ENCODE measurements around the gene RAPGEFL1.

RAPGEFL1 gene

GRCh38 chr17:40175928-40176753, 1.1 kb upstream of the RAPGEFL1 start:
- H3K18ac ChIP-seq (ENCODE audit: low read length): no peak overlapping the region
- no peaks in the 10 kb centered on the region for H3K27me3 ChIP-seq (ENCODE audit: insufficient read depth, low read length, poor library complexity)
- H2AK5ac ChIP-seq (ENCODE audit: low read length): no peak overlapping the region
- 100% methylated on average over 1 of the region's 7 CpGs for WGBS (ENCODE audit: extremely low coverage, insufficient coverage, low lambda C conversion rate)
- H3K4me3 ChIP-seq (ENCODE audit: low read length): no peak overlapping the region
- H3K23ac ChIP-seq (ENCODE audit: low read length): no peak overlapping the region
- no peak overlapping the region for H3K9ac ChIP-seq (ENCODE audit: low read length)
- no peaks in the 10 kb centered on the region for H3K79me2 ChIP-seq (ENCODE audit: control insufficient read depth, insufficient read depth, low read length)
- H3K56ac ChIP-seq (ENCODE audit: low read length): no peak overlapping the region
- no peak overlapping the region for H2BK5ac ChIP-seq (ENCODE audit: low read length)
- H2BK120ac ChIP-seq (ENCODE audit: low read depth, low read length): no peak overlapping the region
- no peaks in the 10 kb centered on the region for H3K79me1 ChIP-seq (ENCODE audit: low read length)
- no peak overlapping the region for H4K5ac ChIP-seq (ENCODE audit: low read length)
- H4K8ac ChIP-seq (ENCODE audit: low read depth, low read length): no peak overlapping the region
- H3K4me1 ChIP-seq (ENCODE audit: control insufficient read depth, low read depth, low read length): no peaks in the 10 kb centered on the region
- DNase-seq: peak; percentile 29
- H3K36me3 ChIP-seq (ENCODE audit: control insufficient read depth, insufficient read depth, low read length): peaks cover 2% of the 10 kb centered on the region
- no peak overlapping the region for H3K4ac ChIP-seq (ENCODE audit: low read depth, low read length)
- H3K27ac ChIP-seq (ENCODE audit: low read depth, low read length): no peak overlapping the region
- no peak overlapping the region for H2BK15ac ChIP-seq (replicated peaks; ENCODE audit: low read depth)
- H3K4me2 ChIP-seq (ENCODE audit: low read length): no peak overlapping the region

DNA sequence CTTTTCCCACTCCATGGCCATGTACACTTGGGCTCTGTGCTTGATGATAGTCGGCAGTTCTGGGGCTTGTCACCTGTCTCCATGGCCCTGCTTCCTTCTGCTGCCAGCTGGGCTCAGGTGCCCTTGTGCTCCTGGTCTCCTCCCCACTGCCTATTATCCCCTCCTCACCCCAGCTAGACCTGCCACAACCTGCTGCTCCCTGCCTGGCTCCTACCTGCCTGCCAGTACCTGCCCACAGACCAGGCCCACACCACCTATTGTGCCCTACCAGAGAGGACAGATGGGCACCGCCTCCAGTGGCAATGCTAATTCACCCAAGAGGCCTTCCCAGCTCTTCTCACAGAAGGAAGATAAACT, 538 bp upstream of the RAPGEFL1 start:
- H3K79me1 ChIP-seq (ENCODE audit: low read length): no peaks in the 10 kb centered on the region
- H3K27me3 ChIP-seq (ENCODE audit: insufficient read depth, low read length, poor library complexity): no peaks in the 10 kb centered on the region
- H3K4me3 ChIP-seq (ENCODE audit: low read length): no peak overlapping the region
- H2BK15ac ChIP-seq (replicated peaks; ENCODE audit: low read depth): no peak overlapping the region
- no peak overlapping the region for H3K4me2 ChIP-seq (ENCODE audit: low read length)
- H2AK5ac ChIP-seq (ENCODE audit: low read length): no peak overlapping the region
- H3K27ac ChIP-seq (ENCODE audit: low read depth, low read length): no peak overlapping the region
- H2BK120ac ChIP-seq (ENCODE audit: low read depth, low read length): no peak overlapping the region
- WGBS (ENCODE audit: extremely low coverage, insufficient coverage, low lambda C conversion rate): no CpG with 5 or more reads among the region's 2 CpGs
- no peaks in the 10 kb centered on the region for H3K4me1 ChIP-seq (ENCODE audit: control insufficient read depth, low read depth, low read length)
- no peak overlapping the region for H3K9ac ChIP-seq (ENCODE audit: low read length)
- no peak overlapping the region for H3K4ac ChIP-seq (ENCODE audit: low read depth, low read length)
- H3K23ac ChIP-seq (ENCODE audit: low read length): no peak overlapping the region
- no peak overlapping the region for H2BK5ac ChIP-seq (ENCODE audit: low read length)
- H3K18ac ChIP-seq (ENCODE audit: low read length): no peak overlapping the region
- no peak overlapping the region for H4K5ac ChIP-seq (ENCODE audit: low read length)
- H3K56ac ChIP-seq (ENCODE audit: low read length): no peak overlapping the region
- DNase-seq: no peak
- no peak overlapping the region for H4K8ac ChIP-seq (ENCODE audit: low read depth, low read length)
- no peaks in the 10 kb centered on the region for H3K36me3 ChIP-seq (ENCODE audit: control insufficient read depth, insufficient read depth, low read length)
- no peaks in the 10 kb centered on the region for H3K79me2 ChIP-seq (ENCODE audit: control insufficient read depth, insufficient read depth, low read length)

GRCh38 chr17:40178021-40178601, 841 bp downstream of the RAPGEFL1 start:
- Histone ChIP-seq H3K56ac (ENCODE audit: low read length) (peak overlapping the region; percentile 79), H4K5ac (ENCODE audit: low read length) (no peak overlapping the region), H3K4ac (ENCODE audit: low read depth, low read length) (no peak overlapping the region), H3K4me3 (ENCODE audit: low read length) (no peak overlapping the region), H3K18ac (ENCODE audit: low read length) (peak overlapping the region; percentile 84), H3K23ac (ENCODE audit: low read length) (no peak overlapping the region), H2AK5ac (ENCODE audit: low read length) (no peak overlapping the region), H2BK120ac (ENCODE audit: low read depth, low read length) (no peak overlapping the region), H2BK15ac (replicated peaks; ENCODE audit: low read depth) (no peak overlapping the region), H3K27ac (ENCODE audit: low read depth, low read length) (no peak overlapping the region), H3K4me1 (ENCODE audit: control insufficient read depth, low read depth, low read length) (no peaks in the 10 kb centered on the region), H2BK5ac (ENCODE audit: low read length) (no peak overlapping the region), H3K79me2 (ENCODE audit: control insufficient read depth, insufficient read depth, low read length) (no peaks in the 10 kb centered on the region), H3K4me2 (ENCODE audit: low read length) (peak overlapping the region; percentile 29), H3K36me3 (ENCODE audit: control insufficient read depth, insufficient read depth, low read length) (no peaks in the 10 kb centered on the region), H3K27me3 (ENCODE audit: insufficient read depth, low read length, poor library complexity) (no peaks in the 10 kb centered on the region), H3K79me1 (ENCODE audit: low read length) (no peaks in the 10 kb centered on the region), H3K9ac (ENCODE audit: low read length) (peak overlapping the region; percentile 29), H4K8ac (ENCODE audit: low read depth, low read length) (no peak overlapping the region)
- DNase-seq: peak; percentile 61
- WGBS (ENCODE audit: extremely low coverage, insufficient coverage, low lambda C conversion rate): no CpG with 5 or more reads among the region's 46 CpGs

GRCh38 chr17:40178660-40179059, 1.4 kb downstream of the RAPGEFL1 start:
- no peak overlapping the region for H3K4me3 ChIP-seq (ENCODE audit: low read length)
- WGBS (ENCODE audit: extremely low coverage, insufficient coverage, low lambda C conversion rate): no CpG with 5 or more reads among the region's 7 CpGs

DNA sequence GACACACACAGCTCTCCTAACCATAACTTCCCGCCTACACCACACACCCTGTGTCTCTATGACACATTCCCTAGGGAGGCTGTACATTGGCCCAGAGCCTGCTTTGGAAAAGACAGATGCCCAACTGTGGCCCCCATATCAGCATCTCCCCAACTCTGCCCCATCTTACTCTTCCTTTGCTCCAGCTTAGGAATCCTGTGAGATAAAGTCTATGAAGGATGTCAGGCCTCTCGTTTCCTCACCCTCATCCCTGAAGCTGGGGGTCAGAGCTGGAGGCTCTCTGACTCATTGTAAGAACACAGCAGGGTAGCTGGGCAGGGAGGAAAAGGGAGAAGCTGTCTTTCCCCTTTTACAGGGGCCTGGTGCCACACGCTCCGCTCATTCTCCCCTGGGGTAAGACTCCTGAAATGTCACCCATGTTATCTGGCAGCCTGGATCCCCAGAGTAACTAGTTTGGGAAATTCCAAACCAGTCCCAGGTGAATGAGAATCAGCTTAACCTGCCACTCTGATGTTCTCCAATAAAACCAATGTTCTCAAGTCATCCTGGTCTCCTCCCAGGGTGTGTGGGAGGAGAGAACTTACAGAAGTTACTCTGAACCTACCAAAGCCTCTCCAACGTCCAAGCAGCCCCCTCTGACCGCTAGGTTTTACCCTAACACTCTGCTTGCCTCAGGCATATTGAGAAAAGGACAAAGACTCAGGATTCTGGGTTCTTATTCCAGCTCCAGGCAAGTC, 2.8 kb downstream of the RAPGEFL1 start:
- H2BK5ac ChIP-seq (ENCODE audit: low read length): no peak overlapping the region
- H3K79me2 ChIP-seq (ENCODE audit: control insufficient read depth, insufficient read depth, low read length): no peaks in the 10 kb centered on the region
- no peak overlapping the region for H3K56ac ChIP-seq (ENCODE audit: low read length)
- H3K4ac ChIP-seq (ENCODE audit: low read depth, low read length): no peak overlapping the region
- H3K4me2 ChIP-seq (ENCODE audit: low read length): no peak overlapping the region
- no peak overlapping the region for H2BK15ac ChIP-seq (replicated peaks; ENCODE audit: low read depth)
- H3K9ac ChIP-seq (ENCODE audit: low read length): no peak overlapping the region
- H2BK120ac ChIP-seq (ENCODE audit: low read depth, low read length): no peak overlapping the region
- H3K79me1 ChIP-seq (ENCODE audit: low read length): no peaks in the 10 kb centered on the region
- no peak overlapping the region for H3K4me3 ChIP-seq (ENCODE audit: low read length)
- no peak overlapping the region for H4K5ac ChIP-seq (ENCODE audit: low read length)
- no peaks in the 10 kb centered on the region for H3K36me3 ChIP-seq (ENCODE audit: control insufficient read depth, insufficient read depth, low read length)
- H3K23ac ChIP-seq (ENCODE audit: low read length): no peak overlapping the region
- H3K4me1 ChIP-seq (ENCODE audit: control insufficient read depth, low read depth, low read length): no peaks in the 10 kb centered on the region
- no peak overlapping the region for H4K8ac ChIP-seq (ENCODE audit: low read depth, low read length)
- WGBS (ENCODE audit: extremely low coverage, insufficient coverage, low lambda C conversion rate): no CpG with 5 or more reads among the region's 6 CpGs
- no peak overlapping the region for H3K27ac ChIP-seq (ENCODE audit: low read depth, low read length)
- no peaks in the 10 kb centered on the region for H3K27me3 ChIP-seq (ENCODE audit: insufficient read depth, low read length, poor library complexity)
- peak; percentile 67 for DNase-seq
- no peak overlapping the region for H2AK5ac ChIP-seq (ENCODE audit: low read length)
- no peak overlapping the region for H3K18ac ChIP-seq (ENCODE audit: low read length)

More at GRCh38 chr17:40178660-40179059, 1.4 kb downstream of the RAPGEFL1 start:
- Histone ChIP-seq H3K4me1 (ENCODE audit: control insufficient read depth, low read depth, low read length) (no peaks in the 10 kb centered on the region), H3K36me3 (ENCODE audit: control insufficient read depth, insufficient read depth, low read length) (no peaks in the 10 kb centered on the region), H3K9ac (ENCODE audit: low read length) (peak overlapping the region; percentile 29), H3K4ac (ENCODE audit: low read depth, low read length) (no peak overlapping the region), H2BK15ac (replicated peaks; ENCODE audit: low read depth) (no peak overlapping the region), H3K56ac (ENCODE audit: low read length) (peak overlapping the region; percentile 22), H4K5ac (ENCODE audit: low read length) (no peak overlapping the region), H3K79me1 (ENCODE audit: low read length) (no peaks in the 10 kb centered on the region), H4K8ac (ENCODE audit: low read depth, low read length) (no peak overlapping the region), H2BK120ac (ENCODE audit: low read depth, low read length) (no peak overlapping the region), H2AK5ac (ENCODE audit: low read length) (no peak overlapping the region), H3K27me3 (ENCODE audit: insufficient read depth, low read length, poor library complexity) (no peaks in the 10 kb centered on the region), H3K27ac (ENCODE audit: low read depth, low read length) (no peak overlapping the region), H2BK5ac (ENCODE audit: low read length) (no peak overlapping the region), H3K23ac (ENCODE audit: low read length) (no peak overlapping the region), H3K18ac (ENCODE audit: low read length) (no peak overlapping the region), H3K4me2 (ENCODE audit: low read length) (no peak overlapping the region), H3K79me2 (ENCODE audit: control insufficient read depth, insufficient read depth, low read length) (no peaks in the 10 kb centered on the region)
- no peak for DNase-seq

Data from mesendoderm (in vitro differentiated cells).